PC-3 (cell line): ENCODE measurements around the gene GRID2IP.

Experiments
- CTCF ChIP-seq: fragments of 300-600 bp; sonication (generic); conservative IDR thresholded peaks from 2 replicates; pipeline ENCODE4 v1.5.1; 2017; ENCODE audit warnings: antibody characterized with exemption, low read depth, mild to moderate bottlenecking, low read length
- EZH2 ChIP-seq: fragments of 300-600 bp; sonication (generic); IDR thresholded peaks from one replicate; pipeline ENCODE4 v1.6.1; 2017; ENCODE audit warnings: antibody characterized with exemption, mild to moderate bottlenecking, low read length; ENCODE audit not compliant: unreplicated experiment
- EZH2phosphoT487 ChIP-seq: fragments of 300-600 bp; sonication (generic); IDR thresholded peaks from 2 replicates; pipeline ENCODE4 v1.6.1; 2018; ENCODE audit warnings: mild to moderate bottlenecking, antibody characterized with exemption, low read length, borderline replicate concordance

- no peak for TF ChIP-seq CTCF
- no peak for TF ChIP-seq EZH2phosphoT487
- TF ChIP-seq EZH2, result no peak
Observed at GRCh38 chr7:6563936-6564770, 12.9 kb upstream of the GRID2IP start.
